Stomach (tissue), 4 donors: Measurements from ENCODE around the gene HSPB6.

Source experiments
- POLR2A ChIP-seq, 4 donors: fragments of 450-650 bp; IDR thresholded peaks; one replicate each; pipeline ENCODE4 v1.6.1; 2016; ENCODE audit warnings: antibody characterized with exemption in 4 of 4, control low read depth in 2 of 4, mild to moderate bottlenecking in 1 of 4, moderate library complexity in 1 of 4
- POLR2AphosphoS5 ChIP-seq, 3 donors: sonication (generic); formaldehyde crosslinking; IDR thresholded peaks; one replicate each; pipeline ENCODE4 v1.6.1; 2016; ENCODE audit warnings: antibody characterized with exemption in 3 of 3
- TF ChIP-seq, protein P1 (sequence below), 7 experiments: fragments of 450-650 bp in 4 of 7; fragments of 200-600 bp in 3 of 7; sonication (generic) in 3 of 7; IDR thresholded peaks; one replicate each; pipeline ENCODE4 v1.5.1; 2016 to 2019; ENCODE audit warnings: antibody characterized with exemption in 7 of 7, control low read depth in 2 of 7, mild to moderate bottlenecking in 1 of 7

DNA sequence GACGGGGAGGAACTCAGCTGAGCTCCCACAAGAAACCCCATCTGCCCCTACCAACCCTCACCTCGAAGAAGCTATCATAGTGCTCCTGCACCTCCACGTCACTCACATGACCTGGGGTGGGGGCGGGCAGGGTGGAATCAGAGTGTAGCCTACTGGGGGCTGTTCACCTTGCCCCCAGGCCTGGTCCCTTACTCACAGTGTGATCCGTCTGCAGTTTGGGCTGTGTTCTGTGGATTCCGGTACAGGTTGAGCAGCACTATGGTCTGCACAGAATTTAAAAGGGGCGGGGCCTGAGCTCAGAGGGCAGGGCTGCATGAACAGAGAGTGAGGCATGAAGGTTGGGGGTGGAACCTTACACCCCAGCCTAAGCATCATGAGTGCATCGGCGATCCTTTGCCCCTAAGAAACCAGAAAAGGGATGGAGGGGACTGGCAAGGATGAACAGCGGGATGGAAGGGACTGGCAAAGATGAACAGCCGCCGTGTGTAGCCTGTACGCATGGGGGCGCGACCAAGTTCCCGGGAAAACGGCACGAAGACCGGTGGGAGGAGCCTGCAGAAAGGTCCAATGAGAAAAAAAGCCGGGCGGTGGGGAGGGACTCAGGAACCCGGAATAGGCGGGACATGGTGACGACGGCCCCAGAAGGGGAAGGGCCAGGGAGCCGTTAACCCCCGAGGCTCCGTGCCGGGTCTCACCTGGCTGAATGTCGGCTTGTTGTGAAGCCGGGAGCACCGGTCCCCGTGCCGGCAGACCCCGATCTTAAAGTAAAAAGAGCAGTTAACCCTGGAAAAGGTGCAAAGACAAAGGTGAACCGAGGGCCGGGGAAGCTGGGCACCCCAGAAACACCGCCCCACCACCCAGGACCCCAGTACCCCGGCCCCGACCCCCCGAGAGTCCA lies 12.2 kb downstream of the HSPB6 start:
- TF ChIP-seq POLR2AphosphoS5 (IDR thresholded peaks at IDR 0.05) (peak in 1 of 3 donors; percentile 54), POLR2A (IDR thresholded peaks at IDR 0.05) (peak in 1 of 4 donors; percentile 70)
- TF ChIP-seq, protein P1, sequence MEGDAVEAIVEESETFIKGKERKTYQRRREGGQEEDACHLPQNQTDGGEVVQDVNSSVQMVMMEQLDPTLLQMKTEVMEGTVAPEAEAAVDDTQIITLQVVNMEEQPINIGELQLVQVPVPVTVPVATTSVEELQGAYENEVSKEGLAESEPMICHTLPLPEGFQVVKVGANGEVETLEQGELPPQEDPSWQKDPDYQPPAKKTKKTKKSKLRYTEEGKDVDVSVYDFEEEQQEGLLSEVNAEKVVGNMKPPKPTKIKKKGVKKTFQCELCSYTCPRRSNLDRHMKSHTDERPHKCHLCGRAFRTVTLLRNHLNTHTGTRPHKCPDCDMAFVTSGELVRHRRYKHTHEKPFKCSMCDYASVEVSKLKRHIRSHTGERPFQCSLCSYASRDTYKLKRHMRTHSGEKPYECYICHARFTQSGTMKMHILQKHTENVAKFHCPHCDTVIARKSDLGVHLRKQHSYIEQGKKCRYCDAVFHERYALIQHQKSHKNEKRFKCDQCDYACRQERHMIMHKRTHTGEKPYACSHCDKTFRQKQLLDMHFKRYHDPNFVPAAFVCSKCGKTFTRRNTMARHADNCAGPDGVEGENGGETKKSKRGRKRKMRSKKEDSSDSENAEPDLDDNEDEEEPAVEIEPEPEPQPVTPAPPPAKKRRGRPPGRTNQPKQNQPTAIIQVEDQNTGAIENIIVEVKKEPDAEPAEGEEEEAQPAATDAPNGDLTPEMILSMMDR (IDR thresholded peaks at IDR 0.05), result peak in 5 of 7 experiments; percentile 18 to 46 (median 23)
